ENCODE data around the gene SCAMP5.

Gene SCAMP5

GRCh38 chr15:75070674-75071073 lies 75.3 kb downstream of the SCAMP5 start:
- DNase-seq (ENCODE audit: low spot score), result no peak
